Stimulated activated naive CD8-positive, alpha-beta T cell treated with anti-CD3 and anti-CD28 coated beads, Interleukin-15, Interleukin-2, amounts not matched to agents 100 ng/mL and 50 ng/mL, for 24 hours (primary cell): ENCODE data around the gene AREL1.

Experiments used
- H3K27ac Mint-ChIP-seq: one replicate; pipeline ENCODE4 v1.8.0; 2021; ENCODE audit warnings: mild to moderate bottlenecking, mixed read lengths
- H3K27me3 Mint-ChIP-seq: one replicate; pipeline ENCODE4 v1.8.0; 2021; ENCODE audit warnings: mixed read lengths
- H3K36me3 Mint-ChIP-seq: one replicate; pipeline ENCODE4 v1.8.0; 2021; ENCODE audit warnings: low read depth, mixed read lengths
- H3K4me1 Mint-ChIP-seq: one replicate; pipeline ENCODE4 v1.8.0; 2021; ENCODE audit warnings: low read depth, mixed read lengths
- H3K4me3 Mint-ChIP-seq: one replicate; pipeline ENCODE4 v1.8.0; 2021; ENCODE audit warnings: mild to moderate bottlenecking, mixed read lengths
- H3K9me3 Mint-ChIP-seq: one replicate; pipeline ENCODE4 v1.8.0; 2021; ENCODE audit warnings: mixed read lengths

The AREL1 gene

DNA sequence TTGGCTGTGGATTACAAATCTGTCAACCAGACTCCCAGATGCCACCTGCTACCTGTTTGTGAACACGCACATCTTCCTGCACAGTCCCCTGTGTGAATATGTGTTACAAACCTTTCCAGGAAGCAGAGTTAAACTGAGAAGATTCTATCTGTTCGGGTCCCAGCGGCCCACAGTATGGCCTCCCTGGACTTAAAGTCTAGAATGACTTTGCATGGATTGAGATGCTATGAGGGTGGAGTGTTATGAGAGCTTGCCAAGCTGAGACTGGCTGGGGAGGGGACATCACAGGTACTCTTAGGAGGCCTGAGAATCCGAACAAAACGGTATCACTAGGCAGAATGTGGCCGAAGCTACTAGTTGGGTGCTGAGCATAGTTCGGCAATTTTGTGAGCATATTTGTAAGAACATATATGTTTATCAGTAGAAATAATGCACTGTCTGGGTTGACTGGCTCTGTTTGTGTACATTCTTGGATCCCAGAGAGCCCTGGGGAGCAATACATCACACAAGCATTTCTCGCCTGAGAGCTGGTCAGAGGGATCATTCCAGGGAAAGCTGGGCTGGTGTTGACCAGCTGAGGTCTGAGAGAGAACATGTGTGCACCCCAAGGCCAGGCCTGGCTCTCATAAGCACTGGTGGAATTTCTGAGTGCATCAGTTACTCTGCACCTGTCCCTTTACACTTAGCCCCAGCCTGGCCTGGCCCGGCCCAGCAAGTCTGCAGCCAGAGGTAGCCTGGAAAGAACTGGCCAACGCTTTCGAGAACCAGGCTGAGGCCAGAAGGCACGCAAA, 71.1 kb downstream of the AREL1 start:
- Mint-ChIP-seq H3K4me3 (no peak overlapping the region), H3K27me3 (no peaks in the 10 kb centered on the region), H3K36me3 (no peaks in the 10 kb centered on the region), H3K4me1 (no peaks in the 10 kb centered on the region), H3K27ac (no peak overlapping the region), H3K9me3 (no peaks in the 10 kb centered on the region)

DNA sequence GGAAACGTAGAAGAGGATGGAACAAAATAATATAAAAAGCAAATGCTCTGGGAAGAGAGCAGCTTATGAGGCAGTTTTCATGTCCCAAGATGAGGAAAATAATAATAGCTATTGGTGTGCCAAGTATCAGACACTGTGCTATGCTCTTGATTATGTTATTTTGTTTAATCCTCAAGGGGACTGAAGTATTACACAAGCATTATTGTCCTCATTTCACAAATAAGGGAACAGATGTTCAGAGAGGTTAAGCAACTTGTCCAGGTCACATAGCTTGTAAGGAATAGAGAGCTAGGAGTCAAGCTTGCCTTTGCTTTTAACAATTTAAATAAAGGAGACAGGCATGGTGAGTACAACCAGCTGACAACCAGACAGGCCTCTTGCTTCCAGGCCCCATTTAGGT, 73.9 kb downstream of the AREL1 start:
- H3K36me3 Mint-ChIP-seq, result no peaks in the 10 kb centered on the region
- H3K4me1 Mint-ChIP-seq, result no peaks in the 10 kb centered on the region
- no peak overlapping the region for H3K27ac Mint-ChIP-seq
- H3K4me3 Mint-ChIP-seq, result no peak overlapping the region
- H3K9me3 Mint-ChIP-seq, result no peaks in the 10 kb centered on the region
- no peaks in the 10 kb centered on the region for H3K27me3 Mint-ChIP-seq

DNA sequence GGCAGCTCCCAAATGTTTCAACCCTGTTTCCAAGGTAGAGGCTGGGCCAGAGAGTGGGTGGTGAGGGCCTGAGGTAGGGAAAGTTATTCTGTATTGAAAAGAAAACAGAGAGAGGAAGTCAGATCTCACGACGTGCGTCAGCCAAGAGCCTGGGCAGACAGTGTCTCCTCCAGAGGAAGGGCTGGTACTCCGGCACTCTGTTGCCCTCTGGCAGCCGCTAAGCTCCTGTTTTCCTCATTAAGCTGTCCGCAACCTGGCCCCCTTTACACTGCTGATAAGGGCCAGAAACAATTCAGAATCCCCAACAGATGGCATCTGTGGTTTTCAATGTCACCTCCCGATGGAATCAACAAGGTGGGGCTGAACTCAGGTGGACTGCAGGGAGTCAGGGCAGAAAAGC, 74.8 kb downstream of the AREL1 start:
- Mint-ChIP-seq H3K4me1 (no peaks in the 10 kb centered on the region), H3K4me3 (no peak overlapping the region), H3K9me3 (no peaks in the 10 kb centered on the region), H3K27ac (no peak overlapping the region), H3K27me3 (no peaks in the 10 kb centered on the region), H3K36me3 (no peaks in the 10 kb centered on the region)

DNA sequence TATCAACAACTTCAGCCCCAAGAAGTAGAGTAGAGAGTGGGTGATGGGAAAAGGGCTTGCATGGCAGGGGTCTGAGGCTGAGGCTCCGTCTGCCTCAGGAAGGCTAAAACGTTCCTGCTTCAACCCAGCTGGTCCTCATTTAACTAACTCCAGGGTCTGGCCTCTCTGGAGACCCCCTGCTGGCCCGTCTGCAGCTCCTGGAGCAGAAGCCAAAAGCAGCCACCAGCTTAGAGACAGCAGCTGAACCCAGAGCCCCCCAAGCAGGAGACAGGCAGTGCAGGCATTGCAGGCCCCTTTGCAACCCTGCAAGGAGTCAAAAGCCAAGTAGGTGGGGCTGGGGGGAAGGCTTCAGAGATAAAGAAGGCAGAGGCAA, 75.7 kb downstream of the AREL1 start:
- no peak overlapping the region for H3K27ac Mint-ChIP-seq
- H3K27me3 Mint-ChIP-seq, result no peaks in the 10 kb centered on the region
- no peak overlapping the region for H3K4me3 Mint-ChIP-seq
- no peaks in the 10 kb centered on the region for H3K36me3 Mint-ChIP-seq
- H3K9me3 Mint-ChIP-seq, result no peaks in the 10 kb centered on the region
- H3K4me1 Mint-ChIP-seq, result no peaks in the 10 kb centered on the region

DNA sequence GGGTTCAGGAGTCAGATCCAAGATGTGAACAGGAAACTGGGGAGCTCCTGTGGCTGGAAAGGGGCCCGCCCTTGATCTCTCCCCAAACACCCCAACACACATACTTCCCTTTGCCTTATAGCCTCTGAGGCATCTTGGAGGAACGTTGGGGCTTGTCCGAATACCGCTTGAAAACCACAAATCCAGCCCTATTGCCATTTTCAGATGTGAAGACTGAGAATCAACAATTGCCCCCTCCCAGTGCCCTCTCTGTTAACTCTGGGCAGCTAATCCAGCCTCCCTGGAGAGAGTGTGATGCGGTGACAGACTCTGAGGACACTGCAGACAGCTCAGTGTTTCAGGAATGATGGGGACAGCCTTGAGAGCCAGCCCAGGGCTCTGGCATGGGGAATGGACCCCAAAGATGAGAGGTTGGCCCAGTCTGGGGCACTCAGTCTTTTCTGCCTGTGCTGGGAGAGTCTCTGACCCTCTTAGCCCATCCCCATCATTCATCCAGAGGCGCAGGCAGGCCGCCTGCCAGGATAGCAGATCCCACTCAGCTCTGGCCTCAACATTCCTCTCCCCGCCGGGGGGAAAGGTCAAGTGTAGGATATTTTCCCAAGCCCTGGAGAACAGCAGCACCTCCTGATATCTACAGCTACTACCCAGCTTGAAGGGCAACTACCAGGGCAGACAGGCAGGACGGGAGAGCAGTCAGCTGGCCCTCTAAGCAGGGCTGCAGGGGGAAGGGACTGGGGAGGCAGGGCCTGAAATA, 76.3 kb downstream of the AREL1 start:
- no peaks in the 10 kb centered on the region for H3K27me3 Mint-ChIP-seq
- H3K4me3 Mint-ChIP-seq, result no peak overlapping the region
- no peaks in the 10 kb centered on the region for H3K4me1 Mint-ChIP-seq
- H3K27ac Mint-ChIP-seq, result no peak overlapping the region
- no peaks in the 10 kb centered on the region for H3K36me3 Mint-ChIP-seq
- no peaks in the 10 kb centered on the region for H3K9me3 Mint-ChIP-seq

DNA sequence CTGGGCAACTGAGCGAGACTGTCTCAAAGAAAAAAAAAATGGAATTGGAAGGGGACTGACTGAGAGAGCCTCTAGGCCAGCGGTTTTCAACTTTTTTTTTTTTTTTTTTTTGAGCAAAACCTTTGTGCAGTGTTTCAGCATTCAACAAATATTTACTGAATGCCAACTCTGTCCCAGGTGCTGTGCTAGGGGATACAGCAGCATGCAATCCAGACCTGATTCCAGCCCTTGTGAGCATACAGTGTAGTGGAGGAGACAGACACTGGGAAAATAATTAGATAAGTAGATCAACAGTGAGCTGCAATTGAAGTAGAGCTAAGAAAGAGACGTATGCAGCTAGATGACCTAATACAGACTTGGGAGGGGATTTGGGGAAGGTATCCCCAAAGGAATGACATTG, 77.0 kb downstream of the AREL1 start:
- Mint-ChIP-seq H3K9me3 (no peaks in the 10 kb centered on the region), H3K4me1 (no peaks in the 10 kb centered on the region), H3K4me3 (no peak overlapping the region), H3K36me3 (no peaks in the 10 kb centered on the region), H3K27ac (no peak overlapping the region), H3K27me3 (no peaks in the 10 kb centered on the region)

DNA sequence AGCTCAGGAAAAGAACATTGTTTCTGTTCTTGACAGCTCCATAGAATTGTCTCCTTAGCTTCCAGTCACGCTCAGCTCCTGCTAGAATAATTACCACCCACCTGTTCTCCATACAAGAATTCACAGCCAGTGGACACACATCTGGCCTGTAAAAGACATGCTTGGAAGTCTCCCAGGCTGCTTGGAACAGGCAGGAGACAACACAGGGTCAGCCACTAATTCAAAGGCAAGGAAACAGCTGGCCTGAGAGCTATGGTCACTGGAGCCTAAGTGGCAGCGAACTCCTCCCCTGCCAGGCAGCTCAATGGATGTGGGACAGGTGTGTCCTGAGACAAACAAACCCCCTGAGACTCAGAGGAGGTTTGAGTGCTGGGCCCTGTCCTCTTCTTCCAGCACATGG, 77.9 kb downstream of the AREL1 start:
- Mint-ChIP-seq H3K27me3 (no peaks in the 10 kb centered on the region), H3K27ac (no peak overlapping the region), H3K4me1 (no peaks in the 10 kb centered on the region), H3K4me3 (no peak overlapping the region), H3K9me3 (no peaks in the 10 kb centered on the region), H3K36me3 (no peaks in the 10 kb centered on the region)

DNA sequence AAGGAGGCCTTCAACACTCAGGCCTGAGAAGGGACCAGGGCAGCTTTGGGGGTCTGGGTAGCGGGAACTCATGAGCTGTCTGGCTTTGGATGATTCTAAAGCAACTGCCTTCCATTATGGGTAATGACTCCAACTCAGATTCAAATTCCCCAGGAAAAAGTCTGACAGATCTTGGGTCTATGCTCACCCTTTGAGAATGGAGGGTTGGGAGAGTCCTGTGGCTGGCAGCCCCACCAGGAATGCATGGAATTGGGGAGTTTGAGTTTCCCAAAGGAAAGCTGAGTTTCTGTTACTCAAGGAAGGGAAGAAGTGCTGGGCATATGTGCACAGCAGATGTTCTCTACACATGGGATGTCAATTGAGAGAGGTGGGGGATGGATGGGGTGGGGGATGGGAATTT, 78.4 kb downstream of the AREL1 start:
- H3K27ac Mint-ChIP-seq, result no peak overlapping the region

DNA sequence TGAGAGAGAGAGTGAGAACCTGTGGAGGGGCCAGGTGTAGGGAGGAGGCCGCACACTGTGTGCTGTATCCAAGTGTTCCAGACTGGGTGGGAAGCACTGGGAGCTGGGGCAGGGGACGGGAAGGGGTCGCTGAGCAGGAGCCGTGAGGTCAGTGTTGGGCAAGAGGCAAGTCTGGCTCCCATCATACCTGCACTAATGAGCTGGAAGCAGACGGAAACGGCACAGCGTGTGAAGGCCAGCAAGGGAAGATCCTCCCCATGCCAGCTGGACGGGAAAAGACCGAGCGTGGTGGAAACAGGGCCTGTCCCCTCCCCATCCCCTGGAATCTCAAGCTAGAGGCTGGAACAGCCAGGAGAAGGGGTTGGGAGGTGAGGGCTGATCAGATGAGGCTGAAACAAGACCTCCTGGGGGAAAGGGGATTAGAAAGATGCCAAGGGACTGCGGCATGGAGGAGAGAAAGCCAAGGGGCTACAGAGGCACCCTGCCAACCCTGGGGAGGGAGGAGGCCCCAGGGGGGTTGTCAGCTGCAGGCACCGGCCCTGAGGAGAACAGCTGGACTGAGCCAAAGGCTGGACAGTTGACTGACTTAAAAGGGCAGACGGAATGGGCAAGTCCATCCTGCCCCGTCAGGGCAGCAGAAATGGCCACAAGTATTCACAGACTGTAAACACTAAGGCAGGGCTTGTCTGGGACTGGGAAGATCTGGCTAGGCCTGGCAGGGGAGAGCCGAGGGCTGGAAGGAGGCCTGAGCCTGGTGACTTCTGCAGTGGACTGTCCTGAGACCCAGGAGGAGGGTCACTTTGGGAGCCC, 81.8 kb downstream of the AREL1 start:
- no peak overlapping the region for H3K4me3 Mint-ChIP-seq
- no peaks in the 10 kb centered on the region for H3K36me3 Mint-ChIP-seq
- peaks cover 6% of the 10 kb centered on the region for H3K4me1 Mint-ChIP-seq
- no peak overlapping the region for H3K27ac Mint-ChIP-seq
- H3K9me3 Mint-ChIP-seq, result no peaks in the 10 kb centered on the region
- no peaks in the 10 kb centered on the region for H3K27me3 Mint-ChIP-seq

More for the DNA sequence above, 78.4 kb downstream of the AREL1 start:
- Mint-ChIP-seq H3K9me3 (no peaks in the 10 kb centered on the region), H3K4me1 (no peaks in the 10 kb centered on the region), H3K27me3 (no peaks in the 10 kb centered on the region), H3K4me3 (no peak overlapping the region), H3K36me3 (no peaks in the 10 kb centered on the region)

DNA sequence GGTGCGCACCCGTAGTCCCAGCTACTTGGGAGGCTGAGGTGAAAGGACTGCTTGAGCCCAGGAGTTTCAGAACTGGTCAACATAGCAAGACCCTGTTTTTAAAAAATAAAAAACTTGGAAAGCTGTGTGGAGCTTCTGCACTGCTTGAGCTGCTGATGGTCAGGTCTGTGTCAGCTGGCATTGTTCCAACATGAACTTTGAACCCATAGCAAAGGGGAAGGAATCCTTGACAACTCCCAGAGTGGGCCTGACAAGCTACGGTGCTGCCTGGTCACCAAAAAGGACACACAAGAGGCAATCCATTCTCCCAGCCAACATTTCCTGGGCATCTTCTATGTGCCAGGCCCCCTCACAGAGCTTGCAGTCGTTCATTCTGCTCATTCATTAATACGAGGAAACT, 84.5 kb downstream of the AREL1 start:
- peaks cover 8% of the 10 kb centered on the region for H3K4me1 Mint-ChIP-seq
- H3K27ac Mint-ChIP-seq, result no peak overlapping the region
- H3K4me3 Mint-ChIP-seq, result no peak overlapping the region
- no peaks in the 10 kb centered on the region for H3K36me3 Mint-ChIP-seq
- H3K27me3 Mint-ChIP-seq, result no peaks in the 10 kb centered on the region
- no peaks in the 10 kb centered on the region for H3K9me3 Mint-ChIP-seq

DNA sequence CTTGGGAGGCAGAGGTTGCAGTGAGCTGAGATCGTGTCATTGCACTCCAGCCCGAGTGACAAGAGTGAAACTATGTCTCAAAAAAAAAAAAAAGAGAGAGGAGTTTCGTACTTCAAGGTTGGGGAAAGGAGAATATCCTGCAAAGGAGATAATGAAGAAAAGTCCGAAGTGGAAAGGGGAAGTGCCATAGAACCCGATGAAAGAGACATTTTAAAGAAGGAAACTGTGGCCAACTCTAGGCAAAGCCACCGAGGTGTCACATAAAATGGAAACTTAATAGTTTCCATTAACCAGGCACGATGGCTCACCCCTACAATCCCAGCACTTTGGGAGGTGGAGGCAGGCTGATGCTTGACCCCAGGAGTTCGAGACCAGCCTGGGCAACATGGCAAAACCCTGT, 85.8 kb downstream of the AREL1 start:
- H3K9me3 Mint-ChIP-seq, result no peaks in the 10 kb centered on the region
- peaks cover 8% of the 10 kb centered on the region for H3K4me1 Mint-ChIP-seq
- H3K36me3 Mint-ChIP-seq, result no peaks in the 10 kb centered on the region
- H3K27ac Mint-ChIP-seq, result no peak overlapping the region
- H3K4me3 Mint-ChIP-seq, result no peak overlapping the region
- peaks cover 6% of the 10 kb centered on the region for H3K27me3 Mint-ChIP-seq

DNA sequence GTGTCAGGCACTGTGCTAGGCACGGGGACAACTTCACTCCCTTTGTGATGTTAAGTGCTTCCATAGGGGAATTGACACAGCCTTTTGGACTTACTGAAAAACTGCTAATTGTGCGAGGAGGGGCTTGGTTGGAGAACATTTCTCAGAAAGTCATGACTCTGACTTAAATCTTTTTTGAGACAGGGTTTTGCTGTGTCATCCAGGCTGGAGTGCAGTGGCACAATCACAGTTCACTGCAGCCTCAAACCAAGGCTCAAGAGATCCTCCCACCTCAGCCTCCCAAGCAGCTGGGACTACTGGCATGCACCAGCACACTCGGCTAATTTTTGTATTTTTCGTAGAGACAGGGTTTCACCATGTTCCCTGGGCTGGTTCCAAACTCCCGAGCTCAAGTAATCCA, 90.6 kb downstream of the AREL1 start:
- Mint-ChIP-seq H3K27ac (no peak overlapping the region), H3K4me1 (peaks cover 50% of the 10 kb centered on the region), H3K36me3 (no peaks in the 10 kb centered on the region), H3K4me3 (no peak overlapping the region), H3K9me3 (no peaks in the 10 kb centered on the region), H3K27me3 (peaks cover 14% of the 10 kb centered on the region)

DNA sequence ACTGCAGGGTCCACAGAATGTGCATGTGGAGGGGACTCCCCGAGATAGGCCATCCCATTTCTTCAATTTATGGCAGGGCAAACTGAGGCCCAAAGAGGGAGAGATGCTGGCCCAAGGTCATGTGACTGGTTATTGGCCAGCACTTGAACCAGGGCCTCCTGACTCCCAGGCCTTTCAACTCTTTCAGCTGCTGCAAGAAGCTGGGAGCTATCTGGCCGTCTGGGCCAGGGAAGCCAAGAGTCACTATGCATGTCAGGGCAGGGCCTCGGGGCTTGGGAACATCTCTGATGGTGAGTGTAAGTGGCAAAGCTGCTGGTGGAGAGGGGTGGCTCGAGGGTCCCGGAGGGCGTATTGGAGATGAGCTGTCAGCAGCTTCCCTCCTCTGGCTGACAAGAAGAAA, 91.3 kb downstream of the AREL1 start:
- Mint-ChIP-seq H3K27ac (peak overlapping the region; percentile 10), H3K4me3 (no peak overlapping the region), H3K36me3 (no peaks in the 10 kb centered on the region), H3K4me1 (peaks cover 51% of the 10 kb centered on the region), H3K27me3 (peaks cover 14% of the 10 kb centered on the region), H3K9me3 (no peaks in the 10 kb centered on the region)

DNA sequence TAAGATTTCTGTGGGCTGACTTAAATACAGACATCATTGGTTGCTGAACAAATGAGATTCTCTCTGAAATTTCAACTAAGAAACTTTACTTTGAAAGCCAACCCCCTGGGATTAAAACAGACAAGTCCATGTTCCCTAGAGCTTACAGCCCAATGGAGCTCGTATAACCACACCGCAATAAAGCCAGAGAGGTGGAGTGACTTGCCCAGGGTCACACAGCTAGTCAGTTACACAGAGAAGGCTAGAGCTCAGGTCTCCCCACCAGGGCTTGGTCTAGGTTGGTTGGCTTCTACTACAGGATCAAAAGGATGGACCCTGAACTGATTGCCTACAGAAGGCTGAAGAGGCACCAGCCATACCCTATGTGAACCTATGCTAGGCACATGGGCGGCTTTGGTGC, 92.0 kb downstream of the AREL1 start:
- peaks cover 20% of the 10 kb centered on the region for H3K27me3 Mint-ChIP-seq
- H3K4me1 Mint-ChIP-seq, result peaks cover 53% of the 10 kb centered on the region
- no peaks in the 10 kb centered on the region for H3K36me3 Mint-ChIP-seq
- H3K9me3 Mint-ChIP-seq, result no peaks in the 10 kb centered on the region
- peak overlapping the region; percentile 83 for H3K27ac Mint-ChIP-seq
- no peak overlapping the region for H3K4me3 Mint-ChIP-seq

DNA sequence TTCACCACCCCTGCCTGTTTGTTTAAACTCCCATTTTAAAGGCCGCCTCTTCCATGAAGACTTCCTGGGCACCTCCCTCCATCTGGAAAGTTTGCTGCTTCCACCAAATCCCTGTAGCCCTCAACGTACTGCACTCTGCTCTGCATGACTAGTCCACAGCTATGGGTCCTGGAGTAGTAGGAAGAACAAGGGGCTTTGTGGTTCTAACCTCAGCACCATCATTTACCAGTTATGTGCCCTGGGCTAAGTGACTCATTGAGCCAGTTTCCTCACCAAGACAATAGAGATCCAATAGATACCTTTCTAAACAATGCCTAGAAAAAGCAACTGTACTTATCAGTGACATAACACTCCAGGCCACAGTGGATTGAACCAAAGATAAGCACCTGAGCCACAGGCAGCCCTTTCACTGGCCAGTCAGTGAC, 92.4 kb downstream of the AREL1 start:
- Mint-ChIP-seq H3K27ac (peak overlapping the region; percentile 83), H3K4me1 (peaks cover 57% of the 10 kb centered on the region), H3K4me3 (peak overlapping the region; percentile 55)

More for the DNA sequence above, 92.4 kb downstream of the AREL1 start:
- H3K9me3 Mint-ChIP-seq, result no peaks in the 10 kb centered on the region
- H3K27me3 Mint-ChIP-seq, result peaks cover 24% of the 10 kb centered on the region
- H3K36me3 Mint-ChIP-seq, result no peaks in the 10 kb centered on the region
